Hepatic stellate cell (primary cell): ENCODE results near the gene SLC25A33.

ENCODE experiments used
- DNase-seq: peaks from one replicate; pipeline ENCODE4 v3.0.0; 2011; ENCODE audit warnings: low spot score

The SLC25A33 gene

DNA sequence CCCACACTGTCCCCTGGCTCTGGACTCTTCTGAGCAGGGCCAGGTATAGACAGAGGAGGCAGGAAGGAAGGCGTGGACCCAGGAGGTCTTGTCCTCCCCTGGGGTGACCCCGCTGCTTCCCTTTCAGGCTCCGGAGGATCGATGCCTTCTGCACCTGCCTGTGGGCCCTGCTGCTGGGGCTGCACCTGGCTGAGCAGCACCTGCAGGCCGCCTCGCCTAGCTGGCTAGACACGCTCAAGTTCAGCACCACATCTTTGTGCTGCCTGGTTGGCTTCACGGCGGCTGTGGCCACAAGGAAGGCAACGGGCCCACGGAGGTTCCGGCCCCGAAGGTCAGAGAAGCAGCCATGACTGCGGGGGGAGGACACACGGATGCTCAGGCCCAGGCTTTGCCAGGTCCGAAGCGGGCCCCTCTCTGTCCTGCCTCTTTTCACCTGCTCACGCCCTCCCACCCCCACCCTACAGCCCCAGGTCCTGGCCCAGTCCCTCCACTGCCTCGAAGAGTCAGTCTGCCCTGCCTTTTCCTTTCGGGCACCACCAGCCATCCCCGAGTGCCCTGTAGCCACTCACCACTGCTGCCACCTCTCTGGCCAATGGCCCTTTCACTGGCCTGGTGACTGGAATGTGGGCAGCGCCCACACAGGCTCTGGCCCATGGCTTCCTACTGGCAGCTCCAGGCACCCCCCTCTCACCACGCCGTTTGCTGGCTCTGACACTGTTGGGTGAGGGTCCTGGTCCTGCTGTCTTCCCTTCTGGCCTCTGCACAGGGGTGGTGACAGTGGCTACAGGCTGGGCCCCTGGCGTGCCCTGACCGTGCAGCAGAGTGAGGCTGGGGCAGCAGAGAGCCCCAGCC lies 62.9 kb downstream of the SLC25A33 start:
- no peak for DNase-seq

DNA sequence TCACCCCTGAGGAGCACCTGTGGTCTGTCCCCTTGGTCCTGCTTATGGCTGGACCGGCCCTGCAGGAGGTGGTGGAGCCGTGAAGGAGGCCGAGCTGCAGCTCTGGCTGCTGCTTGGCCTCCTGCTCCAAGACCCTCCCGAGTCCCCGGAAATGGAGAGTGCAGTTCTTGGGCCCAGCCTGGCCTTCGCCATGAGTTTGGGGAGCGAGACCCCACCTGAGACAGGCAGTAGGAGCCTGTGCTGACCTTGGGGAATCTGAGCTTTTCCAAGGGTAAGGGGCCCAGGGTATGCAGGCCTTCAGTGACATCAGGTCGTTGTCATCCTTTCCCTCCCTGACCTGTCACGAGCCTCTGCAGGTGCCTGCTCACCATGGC lies 63.5 kb downstream of the SLC25A33 start:
- no peak for DNase-seq

DNA sequence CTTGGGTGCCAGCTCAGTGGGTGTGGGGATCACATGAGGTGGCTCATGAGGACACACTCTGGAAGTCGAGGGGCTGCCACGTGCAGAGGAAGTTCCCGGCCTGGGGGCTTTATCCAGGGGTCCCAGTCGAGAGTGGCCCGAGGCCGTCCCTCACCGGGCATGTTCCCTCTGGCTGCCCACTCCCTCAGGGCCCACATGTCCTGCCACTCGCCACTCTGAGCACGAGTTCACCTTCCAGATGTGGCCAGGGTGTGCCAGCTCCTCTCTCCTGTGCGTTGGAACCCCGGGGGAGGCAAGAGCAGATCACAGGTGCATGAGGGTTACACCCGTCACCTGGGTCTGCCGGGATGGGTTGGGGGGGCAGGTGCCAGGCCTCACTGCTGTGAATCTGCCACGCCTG lies 64.0 kb downstream of the SLC25A33 start:
- DNase-seq, result no peak

DNA sequence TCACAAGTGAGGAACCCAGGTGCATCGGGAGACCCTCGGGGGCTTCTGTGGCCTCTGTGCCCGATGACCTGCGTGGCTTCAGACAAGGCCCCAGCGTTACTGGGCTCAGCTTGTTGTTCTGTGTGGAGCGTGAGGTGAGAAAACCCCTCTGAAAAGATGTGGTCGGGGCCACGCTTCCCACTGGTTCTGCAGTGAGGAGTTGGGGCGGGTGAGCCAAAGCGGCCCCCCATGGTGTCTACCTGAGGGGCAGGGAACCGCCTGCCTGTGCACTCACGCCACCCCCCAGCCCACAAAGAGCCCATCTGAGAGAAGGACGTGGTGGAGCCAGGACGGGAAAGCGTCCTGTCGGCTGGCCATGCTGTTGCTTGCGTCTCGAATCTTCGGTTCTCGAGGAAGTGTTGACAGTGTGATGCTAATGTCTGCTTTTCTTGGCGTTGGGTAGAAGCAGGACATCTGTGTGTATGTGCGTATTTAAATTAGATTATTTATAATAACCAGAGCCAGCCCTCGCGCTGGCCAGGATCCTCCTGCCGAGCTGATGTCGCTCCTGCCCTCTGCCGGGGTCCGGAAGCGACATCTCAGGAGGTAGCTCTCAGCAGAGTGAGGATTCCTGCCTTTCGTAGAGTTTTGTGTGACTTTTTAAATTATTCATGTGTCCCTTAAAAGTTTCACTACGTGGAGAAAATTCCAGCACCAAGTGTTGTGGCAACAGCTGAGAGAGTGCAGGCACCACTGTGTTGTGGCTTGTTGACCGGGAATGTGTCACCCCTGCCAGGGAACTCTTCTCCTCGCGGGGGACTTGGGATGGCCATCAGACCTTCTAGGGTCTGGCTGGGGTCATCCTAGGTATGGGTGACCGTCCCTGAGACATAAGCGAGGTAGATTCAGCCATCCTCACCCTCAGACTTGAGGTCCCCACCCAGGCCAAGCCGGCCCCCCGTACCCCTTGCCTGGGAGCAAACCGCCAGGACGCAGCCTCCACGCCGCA lies 64.8 kb downstream of the SLC25A33 start:
- DNase-seq, result no peak

DNA sequence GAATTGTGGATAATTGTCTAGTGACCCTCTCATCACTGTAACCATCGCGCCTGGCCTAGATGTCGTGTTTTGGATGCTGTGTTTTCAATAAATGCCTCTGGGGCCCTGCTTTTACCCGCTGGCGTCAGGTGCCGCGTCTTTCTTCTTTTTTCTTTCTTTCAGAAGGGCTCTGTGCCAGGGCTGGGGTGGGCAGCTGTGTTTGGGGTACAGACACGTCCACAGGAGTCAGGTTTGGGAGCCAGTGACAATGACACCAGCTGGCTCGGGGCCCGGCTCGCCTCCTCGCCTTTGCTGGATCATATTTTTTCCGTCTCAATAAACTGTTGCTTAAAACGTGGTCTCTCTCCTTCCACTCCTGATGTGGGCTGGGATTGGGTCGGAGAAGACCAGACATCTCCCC lies 65.6 kb downstream of the SLC25A33 start:
- no peak for DNase-seq

DNA sequence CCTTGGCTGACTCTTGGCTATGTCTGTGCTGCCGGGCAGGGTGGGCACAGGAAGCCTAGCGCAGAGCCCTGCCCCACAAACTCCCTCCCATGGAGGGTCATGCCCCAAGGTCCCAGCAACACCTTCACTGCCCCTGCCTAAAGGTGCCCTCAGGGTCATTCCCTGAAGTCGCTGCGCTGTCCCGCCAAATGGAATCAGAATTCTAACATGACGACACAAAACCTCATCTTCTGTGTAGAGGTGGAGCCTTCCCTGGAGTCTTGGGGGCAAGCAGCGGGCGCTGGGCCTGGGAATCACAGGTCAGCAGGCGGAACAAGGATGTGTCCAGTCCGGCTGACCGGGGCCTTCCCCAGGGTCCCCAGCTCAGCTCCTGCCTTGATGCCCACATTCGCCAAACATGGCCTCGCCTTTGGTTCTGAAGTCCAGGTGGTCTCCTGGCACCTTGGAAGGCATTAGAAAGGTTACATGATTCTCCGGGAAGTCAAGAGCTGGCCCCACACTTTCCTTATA lies 66.7 kb downstream of the SLC25A33 start:
- DNase-seq, result no peak

DNA sequence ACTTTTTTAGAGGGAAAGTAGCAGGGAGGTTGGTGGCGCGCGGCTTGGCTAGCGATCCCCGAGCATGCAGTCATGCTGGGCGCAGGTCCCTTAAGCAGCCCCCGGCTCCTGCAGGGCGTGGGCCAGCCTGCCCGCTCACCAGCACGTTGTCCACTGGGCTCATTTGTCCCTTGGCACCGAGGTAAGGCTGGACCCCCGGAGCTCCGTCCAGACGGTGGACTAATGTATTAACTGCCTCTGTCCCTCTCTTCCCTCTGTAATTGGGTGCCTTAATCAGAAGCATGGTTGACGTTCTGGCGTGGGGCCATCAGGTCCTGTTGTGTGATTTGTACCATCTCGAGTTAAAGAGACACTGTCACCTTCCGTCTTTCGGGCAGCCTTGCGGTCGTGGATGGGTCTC lies 67.2 kb downstream of the SLC25A33 start:
- no peak for DNase-seq

DNA sequence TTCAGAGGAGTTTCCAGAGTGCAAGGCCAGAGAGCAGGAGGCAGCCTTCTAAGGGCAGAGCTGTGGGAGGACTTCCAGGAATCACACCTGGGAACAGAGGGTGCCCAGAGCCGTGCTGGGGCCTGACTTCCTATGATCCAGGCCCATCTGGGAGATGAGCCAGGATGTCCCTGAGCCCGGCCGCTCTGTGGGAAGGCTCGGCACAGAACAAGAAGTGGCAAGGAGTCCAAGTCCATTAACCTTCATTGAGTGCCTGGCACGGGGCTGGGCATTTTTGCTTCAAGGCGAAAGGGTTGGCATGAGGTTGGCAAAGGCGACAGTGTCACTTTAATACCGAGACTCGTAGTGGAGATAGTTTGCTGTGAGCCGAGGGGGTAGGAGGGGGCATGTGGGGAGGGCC lies 67.7 kb downstream of the SLC25A33 start:
- DNase-seq, result no peak

DNA sequence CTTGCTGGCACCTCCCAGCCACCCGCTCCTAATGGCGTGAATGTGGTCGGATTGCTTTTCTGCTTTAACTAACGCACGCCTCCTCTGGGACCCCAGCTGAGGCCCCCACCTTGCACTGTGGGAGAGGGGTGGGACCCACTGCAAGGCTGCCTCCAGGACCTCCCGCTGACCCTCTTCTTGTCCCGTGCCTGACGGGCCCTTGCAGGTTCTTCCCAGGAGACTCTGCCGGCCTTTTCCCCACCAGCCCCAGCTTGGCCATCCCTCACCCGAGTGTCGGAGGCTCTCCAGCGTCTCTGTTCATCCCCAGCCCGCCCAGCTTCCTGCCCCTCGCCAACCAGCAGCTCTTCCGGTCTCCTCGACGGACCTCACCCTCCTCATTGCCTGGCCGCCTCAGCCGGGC lies 68.1 kb downstream of the SLC25A33 start:
- DNase-seq, result no peak

DNA sequence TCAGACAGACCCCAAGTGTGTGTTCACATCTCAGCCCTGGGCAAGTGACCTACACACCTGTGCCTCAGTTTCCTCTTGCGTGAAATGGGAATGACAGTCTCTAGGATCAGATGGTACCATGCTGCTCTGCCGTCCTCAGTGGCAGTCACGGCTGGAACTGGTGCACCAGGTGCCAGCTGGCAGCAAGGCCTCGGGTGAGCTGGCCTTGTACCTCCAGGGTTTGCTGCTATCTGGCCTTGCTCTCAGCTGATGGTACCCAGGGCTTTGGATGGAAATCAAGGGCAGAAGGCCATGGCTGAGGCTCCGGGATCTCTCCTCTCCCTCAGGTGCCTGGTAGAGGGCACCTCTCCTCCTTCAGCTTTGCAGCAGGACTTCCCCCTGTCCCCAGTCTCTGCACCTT lies 70.7 kb downstream of the SLC25A33 start:
- DNase-seq, result no peak

DNA sequence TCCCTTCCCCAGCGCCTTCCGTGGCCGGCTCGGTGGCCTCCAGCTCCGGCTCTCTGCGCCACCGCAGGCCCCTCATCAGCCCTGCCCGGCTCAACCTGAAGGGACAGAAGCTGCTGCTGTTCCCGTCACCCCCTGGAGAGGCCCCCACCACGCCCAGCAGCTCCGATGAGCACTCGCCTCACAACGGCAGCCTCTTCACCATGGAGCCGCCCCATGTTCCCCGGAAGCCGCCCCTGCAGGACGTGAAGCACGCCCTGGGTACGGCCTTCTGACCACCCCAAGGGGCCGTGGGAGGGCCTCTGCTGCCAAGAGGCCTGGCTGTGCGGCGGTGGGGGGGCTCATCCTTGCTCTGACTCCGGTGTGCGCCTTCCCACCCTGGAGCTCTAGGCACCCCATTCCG lies 71.3 kb downstream of the SLC25A33 start:
- DNase-seq, result no peak

DNA sequence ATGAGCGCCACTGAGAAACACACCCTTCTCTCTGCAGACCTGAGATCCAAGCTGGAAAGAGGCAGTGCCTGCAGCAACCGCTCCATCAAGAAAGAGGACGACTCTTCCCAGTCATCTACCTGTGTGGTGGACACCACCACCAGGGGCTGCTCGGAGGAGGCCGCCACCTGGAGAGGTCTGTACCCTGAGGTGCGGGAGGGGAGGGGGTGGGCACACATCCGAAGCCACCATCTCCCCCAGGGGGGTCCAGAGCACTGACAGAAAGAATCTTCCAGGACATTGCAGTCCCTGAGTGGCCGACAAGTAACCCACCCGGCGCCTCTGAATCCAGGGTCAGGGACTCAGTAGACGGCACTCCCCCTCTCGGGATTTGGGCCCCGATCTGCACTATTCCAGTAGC lies 72.5 kb downstream of the SLC25A33 start:
- no peak for DNase-seq

DNA sequence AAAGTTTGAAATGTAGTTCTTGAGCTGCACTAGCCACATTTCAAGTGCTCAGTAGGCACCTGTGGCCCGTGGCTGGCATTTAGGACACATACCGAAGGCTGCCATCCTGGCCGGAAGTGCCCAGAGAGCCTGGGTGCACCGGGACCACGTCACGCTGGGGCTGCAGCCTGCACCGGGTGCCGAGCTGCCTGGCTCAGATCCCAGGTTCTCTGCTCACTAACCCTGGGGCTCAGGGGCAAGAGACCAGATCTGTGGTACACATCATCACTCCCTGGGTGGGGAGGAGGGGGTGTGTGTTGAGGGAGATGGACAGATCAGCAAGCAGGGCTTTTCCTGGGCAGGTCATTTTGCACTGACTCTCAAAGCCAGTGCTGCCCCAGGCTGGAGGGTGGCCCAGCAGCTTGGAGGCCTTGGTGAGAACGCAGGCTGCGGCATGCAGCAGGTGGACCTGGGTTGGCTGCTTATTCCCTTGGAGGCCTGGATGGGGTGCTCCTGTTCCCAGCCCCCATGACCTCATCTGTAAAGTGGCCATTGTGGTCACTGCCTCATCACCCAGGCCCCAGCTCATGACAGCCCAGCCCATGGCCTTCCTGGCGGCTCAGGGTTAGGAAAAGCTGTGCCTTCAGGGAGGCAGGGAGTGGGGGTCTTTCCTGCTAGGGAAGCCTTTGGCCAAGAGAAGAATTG lies 73.0 kb downstream of the SLC25A33 start:
- DNase-seq, result no peak

DNA sequence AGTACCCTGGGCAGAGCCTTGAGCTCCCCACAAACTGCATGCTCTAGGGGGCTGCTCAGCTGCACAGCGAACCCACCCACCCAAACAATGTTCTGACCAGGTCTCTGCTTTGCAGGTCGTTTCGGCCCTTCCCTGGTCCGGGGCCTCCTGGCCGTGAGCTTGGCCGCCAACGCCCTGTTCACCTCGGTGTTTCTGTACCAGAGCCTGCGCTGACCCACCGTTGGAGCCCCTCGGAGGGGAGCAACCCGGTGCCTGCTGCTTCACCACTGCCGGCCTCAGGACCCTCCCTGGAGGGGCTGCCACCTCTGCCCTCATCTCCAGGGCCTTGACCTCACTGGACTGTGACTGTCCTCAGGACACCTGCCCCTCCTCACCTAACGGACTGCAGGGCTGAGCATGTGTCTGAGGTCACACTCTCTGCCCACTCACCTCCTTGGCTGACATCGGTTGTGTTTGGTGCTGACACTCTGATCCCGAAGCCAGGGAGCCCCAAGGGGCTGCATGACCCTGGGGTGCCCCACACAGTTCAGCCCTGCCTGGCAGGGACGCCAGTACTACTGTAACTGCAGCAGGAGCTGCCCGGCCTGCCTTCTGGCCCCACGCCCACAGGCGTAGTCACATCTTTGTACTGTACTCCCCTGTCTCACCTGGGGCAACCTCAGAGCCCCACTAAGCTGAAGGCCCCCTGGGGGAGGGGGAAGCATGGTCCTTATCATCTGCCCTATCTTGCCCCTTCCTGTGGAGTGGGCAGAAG lies 73.8 kb downstream of the SLC25A33 start:
- no peak for DNase-seq

DNA sequence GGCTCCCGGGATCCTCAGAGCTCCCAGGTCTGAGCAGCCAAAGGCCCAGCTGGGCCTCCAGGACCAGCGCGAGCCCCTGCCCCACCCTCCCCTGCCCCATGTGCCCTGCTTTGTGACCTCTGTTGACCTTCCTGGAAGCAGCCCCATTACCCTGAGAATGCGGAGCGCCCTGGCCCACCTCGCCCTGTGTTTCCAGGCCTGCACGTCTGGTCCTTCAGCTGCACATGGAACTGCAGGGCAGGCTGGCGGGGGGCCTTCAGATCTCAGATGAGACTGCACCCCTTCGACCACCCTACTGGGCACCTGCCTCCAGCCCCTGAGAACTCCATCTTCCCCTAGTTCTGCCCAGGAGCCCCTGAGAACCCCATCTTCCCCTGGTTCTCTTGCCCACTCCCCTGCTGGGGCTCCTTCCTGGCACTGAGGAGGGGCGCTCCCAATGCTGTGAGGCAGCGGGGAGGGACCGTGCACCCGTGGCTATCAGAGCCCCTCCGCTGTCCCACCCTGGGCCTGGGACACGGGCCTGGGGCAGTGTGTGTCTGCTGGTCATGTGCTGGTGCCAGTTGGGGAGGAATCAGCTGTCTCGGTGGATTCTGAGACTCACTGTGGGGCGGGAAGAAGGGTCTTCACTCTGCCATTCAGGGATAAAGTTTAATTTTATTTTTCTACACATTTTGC lies 74.5 kb downstream of the SLC25A33 start:
- no peak for DNase-seq

DNA sequence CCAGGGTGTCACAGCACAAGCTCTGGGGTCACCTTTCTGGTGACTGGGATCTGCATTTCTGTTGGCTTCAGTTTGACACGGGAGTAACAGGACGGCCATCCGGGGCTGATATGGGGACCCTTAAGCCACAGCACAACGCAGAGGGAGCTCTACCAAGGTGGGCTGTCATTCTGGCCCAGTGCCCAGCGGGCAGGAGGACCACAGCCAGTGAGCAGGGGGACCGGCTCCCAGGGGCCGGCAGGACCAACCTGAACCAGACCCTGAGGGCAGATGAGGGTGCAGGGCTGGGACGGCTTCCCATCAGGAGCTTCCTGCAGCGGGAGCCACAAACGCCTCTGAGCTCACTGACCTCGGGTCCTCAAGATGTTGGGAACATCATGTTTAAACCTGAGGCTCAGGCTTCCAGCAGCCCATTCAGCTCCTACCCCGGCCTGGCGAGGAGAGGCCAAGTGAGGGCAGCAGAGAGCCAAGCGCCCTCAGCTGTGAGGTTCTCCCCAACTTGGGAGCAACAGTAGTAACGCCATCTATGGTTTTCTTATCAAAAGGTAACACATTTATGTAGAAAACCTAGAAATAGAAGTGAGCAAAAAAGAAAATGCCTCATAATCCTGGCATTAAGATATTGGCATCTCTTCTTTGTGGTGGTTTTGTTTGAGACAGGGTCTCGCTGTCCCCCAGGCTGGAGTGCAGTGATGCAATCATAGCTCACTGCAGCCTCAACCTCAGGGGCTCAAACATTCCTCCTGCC lies 76.2 kb downstream of the SLC25A33 start:
- DNase-seq, result peak; percentile 81

DNA sequence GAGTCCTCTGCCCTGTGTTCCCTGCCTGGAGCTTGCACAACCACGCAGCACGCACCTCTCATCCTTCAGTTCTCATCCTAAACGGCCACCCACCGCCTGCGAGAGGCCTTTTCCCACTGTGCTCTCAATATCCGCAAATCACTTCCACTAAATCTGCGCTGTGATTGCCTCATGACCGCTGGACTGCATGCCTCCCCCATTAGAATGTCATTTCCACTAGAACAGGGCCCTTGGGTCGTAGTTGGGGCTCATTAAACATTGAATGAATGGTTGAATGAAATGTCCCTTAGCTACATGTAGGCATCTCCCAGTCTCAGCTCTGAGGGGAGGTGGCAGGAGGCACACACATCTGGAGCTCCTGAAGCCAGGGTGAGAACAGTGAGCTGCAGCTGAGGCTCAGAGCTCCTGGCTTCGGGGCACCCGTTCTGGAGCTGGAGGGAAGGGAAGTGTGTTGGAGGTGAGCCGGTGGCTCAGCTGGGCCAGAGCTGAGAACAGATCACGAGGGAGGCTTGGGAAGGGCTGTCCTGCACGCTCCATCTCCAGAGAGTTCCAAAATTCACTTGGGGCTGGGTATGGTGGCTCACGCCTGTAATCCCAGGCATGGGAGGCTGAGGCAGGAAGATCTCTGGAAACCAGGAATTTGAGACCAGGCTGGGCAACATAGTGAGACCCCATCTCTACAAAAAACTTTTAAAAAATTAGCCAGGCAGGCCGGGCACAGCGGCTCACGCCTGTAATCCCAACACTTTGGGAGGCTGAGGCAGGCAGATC lies 79.8 kb downstream of the SLC25A33 start:
- DNase-seq, result no peak

DNA sequence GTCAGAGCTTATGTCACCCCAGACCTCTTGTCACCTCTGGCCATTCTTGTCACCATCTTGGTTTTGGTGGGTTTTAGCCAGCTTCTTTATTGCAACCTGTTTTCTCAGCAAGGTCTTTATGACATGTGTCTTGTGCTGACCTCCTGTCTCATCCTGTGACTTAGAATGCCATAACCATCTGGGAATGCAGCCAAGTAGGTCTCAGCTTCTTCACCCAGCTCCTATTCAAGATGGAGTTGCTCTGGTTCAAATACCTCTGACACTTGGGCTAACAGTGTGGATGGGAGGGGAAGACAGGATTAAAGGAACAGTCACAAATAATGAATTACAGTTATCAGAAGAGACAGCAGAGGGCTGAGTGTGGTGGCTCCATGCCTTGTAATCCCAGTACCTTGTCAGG lies 81.8 kb downstream of the SLC25A33 start:
- no peak for DNase-seq

DNA sequence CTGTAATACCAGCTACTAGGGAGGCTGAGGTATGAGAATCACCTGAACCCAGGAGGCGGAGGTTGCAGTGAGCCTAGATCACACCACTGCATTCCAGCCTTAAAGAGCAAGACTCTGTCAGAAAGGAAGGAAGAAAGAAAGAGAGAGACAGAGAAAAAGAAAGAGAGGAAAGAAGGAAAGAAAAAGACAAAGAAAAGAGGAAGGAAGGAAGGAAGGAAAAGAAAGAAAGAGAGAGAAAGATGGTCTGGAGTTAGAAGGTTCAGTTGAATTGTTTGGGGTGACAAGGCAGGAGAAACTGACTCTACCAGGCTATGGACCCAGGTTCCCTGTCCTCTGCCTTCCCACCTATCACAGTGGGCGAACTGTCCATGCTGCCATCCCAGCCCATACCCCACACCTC lies 84.8 kb downstream of the SLC25A33 start:
- DNase-seq, result no peak
